SHP77 (cell line): ENCODE results near the gene BAG1.

Experiments
- DNase-seq, 2 experiments: peaks; one replicate each; lab custom pipeline; 2025; lab: John Stamatoyannopoulos, UW

The BAG1 gene

GRCh38 chr9:33264473-33265177 is at the start of gene BAG1, which contains the start of gene CHMP5:
Gene BAG1, minus strand, starts transcription at chr9:33264708.
Gene CHMP5, plus strand, starts transcription at chr9:33265049. Its CDS starts 30 bp downstream, at chr9:33265079.
- DNase-seq: peak; percentile 89 to 91

GRCh38 chr9:33311953-33312352 is 47.4 kb upstream of the BAG1 start:
- DNase-seq: no peak

GRCh38 chr9:33310748-33311147 is 46.2 kb upstream of the BAG1 start:
- DNase-seq: no peak

GRCh38 chr9:33309903-33310302 is 45.4 kb upstream of the BAG1 start:
- DNase-seq: no peak

GRCh38 chr9:33307067-33307466 is 42.6 kb upstream of the BAG1 start:
- DNase-seq: no peak

- DNase-seq: no peak
Observed at GRCh38 chr9:33306037-33306436, 41.5 kb upstream of the BAG1 start.

- DNase-seq: no peak
Observed at GRCh38 chr9:33304362-33304761, 39.9 kb upstream of the BAG1 start.

- DNase-seq: no peak
Observed at GRCh38 chr9:33300546-33300945, 36.0 kb upstream of the BAG1 start.

GRCh38 chr9:33297432-33297831 is 32.9 kb upstream of the BAG1 start:
- peak in 1 of 2 experiments; percentile 5 for DNase-seq

GRCh38 chr9:33295571-33295970 is 31.1 kb upstream of the BAG1 start:
- no peak for DNase-seq

GRCh38 chr9:33294670-33295432 is 30.3 kb upstream of the BAG1 start:
- DNase-seq: no peak

- DNase-seq: no peak
Observed at GRCh38 chr9:33293782-33294181, 29.3 kb upstream of the BAG1 start.

- no peak for DNase-seq
Observed at GRCh38 chr9:33291901-33292300, 27.4 kb upstream of the BAG1 start.

GRCh38 chr9:33291031-33291397 is 26.5 kb upstream of the BAG1 start:
- no peak for DNase-seq

GRCh38 chr9:33290247-33291030 is 25.9 kb upstream of the BAG1 start, which contains the start of gene NFX1:
Gene NFX1, plus strand, starts transcription at chr9:33290516. Its CDS starts 57 bp downstream, at chr9:33290573.
- DNase-seq: peak; percentile 83 to 86

- DNase-seq: no peak
Observed at GRCh38 chr9:33289936-33290246, 25.4 kb upstream of the BAG1 start.

GRCh38 chr9:33289496-33289895 is 25.0 kb upstream of the BAG1 start:
- DNase-seq: no peak

GRCh38 chr9:33288828-33289483 is 24.4 kb upstream of the BAG1 start:
- DNase-seq: no peak

GRCh38 chr9:33288235-33288634 is 23.7 kb upstream of the BAG1 start:
- no peak for DNase-seq

GRCh38 chr9:33287087-33287490 is 22.6 kb upstream of the BAG1 start:
- peak; percentile 14 to 21 for DNase-seq

- DNase-seq: no peak
Observed at GRCh38 chr9:33285502-33285901, 21.0 kb upstream of the BAG1 start.

GRCh38 chr9:33277484-33277883 is 13.0 kb upstream of the BAG1 start:
- no peak for DNase-seq
